ENCODE results near the gene ABTB1. TPM values are rescaled to one million over a fixed set of nuclear protein-coding genes. Genes with fewer than 3 reads are reported as not detected.

ABTB1 gene
- total RNA-seq, 5 donors from 2014 or later (not counting 1 experiment from before 2014, with no cell fraction given) = 107 to 187 (median 166) TPM

- H3K4me1 Mint-ChIP-seq = peaks cover 0 to 4% (median 0%) of the 10 kb centered on the region in 3 donors
- Histone ChIP-seq H3K27me3 (replicated peaks in 1 of 2; ENCODE audit: control insufficient read depth in 2 of 2, extremely low read depth in 1 of 2, insufficient read depth in 2 of 2, low read length in 1 of 2) (peaks cover 0 to 31% of the 10 kb centered on the region in 2 experiments), H3K9me3 (no peaks in the 10 kb centered on the region), H3K27ac (ENCODE audit: low read length) (no peak overlapping the region), H3K4me3 (ENCODE audit: control insufficient read depth in 1 of 2, extremely low read depth in 1 of 2, low read length in 1 of 2) (no peak overlapping the region), H3K4me1 (ENCODE audit: control insufficient read depth in 1 of 2, extremely low read depth in 1 of 2, insufficient read depth in 2 of 2, low read length in 2 of 2) (no peaks in the 10 kb centered on the region), H3K36me3 (ENCODE audit: control insufficient read depth in 2 of 2, extremely low read depth in 1 of 2, insufficient read depth in 1 of 2, low read length in 1 of 2) (no peaks in the 10 kb centered on the region)
- 78% methylated on average over 8 of the region's 8 CpGs for WGBS (ENCODE audit: insufficient coverage)
- ChIA-PET POLR2A (no interaction called here), CTCF (no interaction called here)
- peaks cover 11 to 32% of the 10 kb centered on the region in 2 donors for H3K27me3 Mint-ChIP-seq
- ATAC-seq (replicated peaks in 1 of 4) (no peak), DNase-seq (no peak)
- H3K27ac Mint-ChIP-seq = no peak overlapping the region
- H3K9me3 Mint-ChIP-seq = no peaks in the 10 kb centered on the region
- H3K4me3 Mint-ChIP-seq = no peak overlapping the region
- H3K36me3 Mint-ChIP-seq = no peaks in the 10 kb centered on the region
Measured at GRCh38 chr3:127730171-127730570, 57.4 kb downstream of the ABTB1 start.

Other genes with a start within 250 kb of the ABTB1 start
- gene TPRA1, start 82.2 kb upstream of the ABTB1 start, total RNA-seq = 10 to 100 TPM; 17.1 to 38.4 (median 34.6) TPM
- gene MCM2, start 74.5 kb upstream of the ABTB1 start, total RNA-seq = 10 to 100 TPM in 4 of 5 donors, 1 to 10 TPM in 1; 8.4 to 23.2 (median 14.1) TPM
- 1 to 10 TPM; 2.0 to 4.7 (median 4.2) TPM for gene PODXL2, start 43.8 kb upstream of the ABTB1 start, total RNA-seq
- 1 to 10 TPM in 4 of 5 donors, under 1 TPM in 1; 0.78 to 3.7 (median 1.8) TPM for gene MGLL, start 149.6 kb downstream of the ABTB1 start, total RNA-seq
- gene KBTBD12, start 242.3 kb downstream of the ABTB1 start, total RNA-seq = not detected

Data from T-cell (primary cell).